Panc1 (cell line): ENCODE results near the gene MAN1A1. TPM values are rescaled to one million over a fixed set of nuclear protein-coding genes. Genes with fewer than 3 reads are reported as not detected.

Source experiments
- ATAC-seq: fragments of 200-7000 bp; cut with Tn5 transposase; 2 replicates; pipeline ENCODE4 v1.9.1; 2020; ENCODE audit warnings: mild to moderate bottlenecking, moderate library complexity
- BruUV-seq: library from RNA; stranded (reverse); fragments of 400-500 nt; replicated peaks from 2 replicates; lab custom pipeline; 2021; lab: Mats Ljungman, UMichigan
- CTCF ChIA-PET: fragments of 300-600 bp; sonication (Branson Sonifier 250); formaldehyde crosslinking; loops from one replicate; lab custom pipeline; 2022; ENCODE audit warnings: antibody characterized with exemption; lab: Charles Lee
- POLR2A ChIA-PET: fragments of 300-600 bp; sonication (Branson Sonifier 250); formaldehyde crosslinking; loops from one replicate; lab custom pipeline; 2022; ENCODE audit warnings: antibody characterized with exemption; lab: Charles Lee
- DNase-seq: peaks from one replicate; pipeline ENCODE4 v3.0.0-alpha.2; 2010; ENCODE audit warnings: low read depth, low spot score
- H3K27ac ChIP-seq: 2 replicates; pipeline ENCODE4 v1.5.1; 2011; ENCODE audit warnings: mild to moderate bottlenecking, low read length, inconsistent platforms
- H3K27me3 ChIP-seq: fragments of 200-500 bp; sonication (Bioruptor generic); 2 replicates; pipeline ENCODE4 v1.6.0; 2014; ENCODE audit warnings: low read length, inconsistent platforms; ENCODE audit not compliant: control insufficient read depth, insufficient read depth
- H3K36me3 ChIP-seq: fragments of 200-500 bp; sonication (Bioruptor generic); 2 replicates; pipeline ENCODE4 v1.5.1; 2014; ENCODE audit warnings: inconsistent platforms, mild to moderate bottlenecking, low read length, moderate library complexity; ENCODE audit not compliant: control insufficient read depth, insufficient read depth
- H3K4me1 ChIP-seq: 2 replicates; pipeline ENCODE4 v1.5.1; 2011; ENCODE audit warnings: inconsistent platforms, mild to moderate bottlenecking, low read length, moderate library complexity; ENCODE audit not compliant: control insufficient read depth, insufficient read depth
- H3K4me3 ChIP-seq, 2 experiments: 2 replicates each; pipeline ENCODE4 v1.5.1; 2011 to 2012; ENCODE audit warnings: low read depth in 2 of 2, low read length in 2 of 2, mild to moderate bottlenecking in 2 of 2, inconsistent platforms in 1 of 2, moderate library complexity in 1 of 2
- H3K9me3 ChIP-seq: fragments of 200-500 bp; sonication (Bioruptor generic); 2 replicates; pipeline ENCODE4 v1.5.1; 2014; ENCODE audit warnings: low read depth, mild to moderate bottlenecking, inconsistent platforms, low read length, moderate library complexity; ENCODE audit not compliant: control insufficient read depth, insufficient read depth
- POLR2AphosphoS5 ChIP-seq: IDR thresholded peaks from 2 replicates; pipeline ENCODE4 v1.6.1; 2012; ENCODE audit warnings: mild to moderate bottlenecking, low read depth, low read length, moderate library complexity
- SIN3A ChIP-seq: IDR thresholded peaks from 2 replicates; pipeline ENCODE4 v1.6.1; 2012; ENCODE audit warnings: low read depth, mild to moderate bottlenecking, low read length, moderate library complexity, borderline replicate concordance; ENCODE audit not compliant: insufficient read depth
- TCF7L2 ChIP-seq: IDR thresholded peaks from 2 replicates; pipeline ENCODE4 v1.6.1; 2011; ENCODE audit warnings: mild to moderate bottlenecking, low read depth, low read length, inconsistent platforms
- in situ Hi-C: cut with HindIII; loops from 2 replicates; pipeline ENCODE4 v1.10.0; 2016; ENCODE audit warnings: low sequenced_read_pairs, low pct_unique_long_range_greater_than_20kb
- intact Hi-C: fragments of 100-400 bp; cut with micrococcal nuclease; formaldehyde crosslinking; loops from one replicate; pipeline ENCODE4 v1.10.0; 2022; ENCODE audit not compliant: unreplicated experiment
- total RNA-seq: library from RNA; stranded (reverse); gene quantifications from one replicate; pipeline ENCODE4 v1.2.1, GENCODE V29; 2021; ENCODE audit not compliant: unreplicated experiment
- TF ChIP-seq, protein P1 (sequence below), 2 experiments: IDR thresholded peaks; 2 replicates each; pipeline ENCODE4 v1.6.1; 2011 to 2012; ENCODE audit warnings: low read depth in 2 of 2, control low read depth in 1 of 2, low read length in 1 of 2, mild to moderate bottlenecking in 1 of 2, moderate library complexity in 1 of 2; ENCODE audit not compliant: insufficient read depth in 1 of 2
- TF ChIP-seq, protein P2 (sequence below): fragments of 450-650 bp; IDR thresholded peaks from 2 replicates; pipeline ENCODE4 v1.5.1; 2017; ENCODE audit warnings: mild to moderate bottlenecking

Gene MAN1A1
- total RNA-seq, 1 experiment from 2014 or later: 3.2 TPM

DNA sequence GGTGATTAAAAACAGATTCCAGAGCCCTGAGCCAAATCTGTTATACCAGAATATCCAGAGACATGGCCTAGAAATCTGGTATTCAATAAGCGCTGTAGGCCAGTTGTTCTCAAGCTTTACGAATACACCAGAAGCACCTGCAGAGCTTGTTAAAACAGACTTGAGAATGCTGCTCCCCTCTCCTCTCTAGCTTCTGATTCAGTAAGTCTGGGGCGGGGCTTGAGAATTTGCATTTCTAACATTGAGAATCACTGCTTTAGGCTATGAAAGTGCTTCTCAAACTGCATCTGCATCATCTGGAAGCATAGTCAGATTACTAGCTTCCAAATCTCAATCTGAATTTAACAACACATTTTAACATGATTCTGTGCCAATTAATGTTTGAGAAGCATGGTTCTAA, 20.5 kb upstream of the MAN1A1 start:
- ATAC-seq (no peak), DNase-seq (no peak)
- in situ Hi-C loops: no loop called here
- H3K27ac ChIP-seq: no peak overlapping the region
- H3K27me3 ChIP-seq: no peaks in the 10 kb centered on the region
- ChIA-PET CTCF (no interaction called here), POLR2A (no interaction called here)
- H3K4me3 ChIP-seq: no peak overlapping the region
- TF ChIP-seq, protein P1, sequence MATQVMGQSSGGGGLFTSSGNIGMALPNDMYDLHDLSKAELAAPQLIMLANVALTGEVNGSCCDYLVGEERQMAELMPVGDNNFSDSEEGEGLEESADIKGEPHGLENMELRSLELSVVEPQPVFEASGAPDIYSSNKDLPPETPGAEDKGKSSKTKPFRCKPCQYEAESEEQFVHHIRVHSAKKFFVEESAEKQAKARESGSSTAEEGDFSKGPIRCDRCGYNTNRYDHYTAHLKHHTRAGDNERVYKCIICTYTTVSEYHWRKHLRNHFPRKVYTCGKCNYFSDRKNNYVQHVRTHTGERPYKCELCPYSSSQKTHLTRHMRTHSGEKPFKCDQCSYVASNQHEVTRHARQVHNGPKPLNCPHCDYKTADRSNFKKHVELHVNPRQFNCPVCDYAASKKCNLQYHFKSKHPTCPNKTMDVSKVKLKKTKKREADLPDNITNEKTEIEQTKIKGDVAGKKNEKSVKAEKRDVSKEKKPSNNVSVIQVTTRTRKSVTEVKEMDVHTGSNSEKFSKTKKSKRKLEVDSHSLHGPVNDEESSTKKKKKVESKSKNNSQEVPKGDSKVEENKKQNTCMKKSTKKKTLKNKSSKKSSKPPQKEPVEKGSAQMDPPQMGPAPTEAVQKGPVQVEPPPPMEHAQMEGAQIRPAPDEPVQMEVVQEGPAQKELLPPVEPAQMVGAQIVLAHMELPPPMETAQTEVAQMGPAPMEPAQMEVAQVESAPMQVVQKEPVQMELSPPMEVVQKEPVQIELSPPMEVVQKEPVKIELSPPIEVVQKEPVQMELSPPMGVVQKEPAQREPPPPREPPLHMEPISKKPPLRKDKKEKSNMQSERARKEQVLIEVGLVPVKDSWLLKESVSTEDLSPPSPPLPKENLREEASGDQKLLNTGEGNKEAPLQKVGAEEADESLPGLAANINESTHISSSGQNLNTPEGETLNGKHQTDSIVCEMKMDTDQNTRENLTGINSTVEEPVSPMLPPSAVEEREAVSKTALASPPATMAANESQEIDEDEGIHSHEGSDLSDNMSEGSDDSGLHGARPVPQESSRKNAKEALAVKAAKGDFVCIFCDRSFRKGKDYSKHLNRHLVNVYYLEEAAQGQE (IDR thresholded peaks at IDR 0.05; ENCODE audit: insufficient read depth in 1 of 2, low read depth in 2 of 2, low read length in 1 of 2): no peak
- TF ChIP-seq, protein P2, sequence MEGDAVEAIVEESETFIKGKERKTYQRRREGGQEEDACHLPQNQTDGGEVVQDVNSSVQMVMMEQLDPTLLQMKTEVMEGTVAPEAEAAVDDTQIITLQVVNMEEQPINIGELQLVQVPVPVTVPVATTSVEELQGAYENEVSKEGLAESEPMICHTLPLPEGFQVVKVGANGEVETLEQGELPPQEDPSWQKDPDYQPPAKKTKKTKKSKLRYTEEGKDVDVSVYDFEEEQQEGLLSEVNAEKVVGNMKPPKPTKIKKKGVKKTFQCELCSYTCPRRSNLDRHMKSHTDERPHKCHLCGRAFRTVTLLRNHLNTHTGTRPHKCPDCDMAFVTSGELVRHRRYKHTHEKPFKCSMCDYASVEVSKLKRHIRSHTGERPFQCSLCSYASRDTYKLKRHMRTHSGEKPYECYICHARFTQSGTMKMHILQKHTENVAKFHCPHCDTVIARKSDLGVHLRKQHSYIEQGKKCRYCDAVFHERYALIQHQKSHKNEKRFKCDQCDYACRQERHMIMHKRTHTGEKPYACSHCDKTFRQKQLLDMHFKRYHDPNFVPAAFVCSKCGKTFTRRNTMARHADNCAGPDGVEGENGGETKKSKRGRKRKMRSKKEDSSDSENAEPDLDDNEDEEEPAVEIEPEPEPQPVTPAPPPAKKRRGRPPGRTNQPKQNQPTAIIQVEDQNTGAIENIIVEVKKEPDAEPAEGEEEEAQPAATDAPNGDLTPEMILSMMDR: no peak
- TF ChIP-seq SIN3A (no peak), TCF7L2 (no peak), POLR2AphosphoS5 (no peak)
- no peaks in the 10 kb centered on the region for H3K9me3 ChIP-seq
- H3K4me1 ChIP-seq: no peaks in the 10 kb centered on the region
- BruUV-seq: no TSS peak
- intact Hi-C loops: no loop called here
- H3K36me3 ChIP-seq: no peaks in the 10 kb centered on the region

DNA sequence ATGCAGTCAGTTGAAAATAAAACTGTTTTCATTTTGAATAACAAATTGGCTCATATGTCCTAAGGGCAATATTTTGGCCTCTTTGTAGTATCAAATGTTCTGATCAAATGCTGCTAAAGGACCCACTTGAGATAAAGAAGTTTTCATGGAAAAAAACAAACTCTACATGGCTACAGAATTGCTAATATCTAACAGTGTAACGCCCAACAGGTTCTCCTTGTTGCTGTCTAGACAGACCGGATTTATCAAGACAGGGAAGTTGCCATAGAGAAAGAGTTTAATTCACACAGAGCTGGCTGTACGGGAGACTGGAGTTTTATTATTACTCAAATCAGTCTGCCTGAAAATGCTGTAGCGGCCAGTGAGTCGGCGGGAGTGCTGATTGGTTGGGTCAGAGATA, 19.4 kb upstream of the MAN1A1 start:
- in situ Hi-C loops: no loop called here
- H3K9me3 ChIP-seq: no peaks in the 10 kb centered on the region
- CTCF ChIA-PET: no interaction called here
- no peak overlapping the region for H3K4me3 ChIP-seq
- POLR2A ChIA-PET: no interaction called here
- H3K27me3 ChIP-seq: no peaks in the 10 kb centered on the region
- no peaks in the 10 kb centered on the region for H3K4me1 ChIP-seq
- H3K36me3 ChIP-seq: no peaks in the 10 kb centered on the region
- no peak for TF ChIP-seq POLR2AphosphoS5
- TF ChIP-seq SIN3A: no peak
- TF ChIP-seq, protein P1 (IDR thresholded peaks at IDR 0.05; ENCODE audit: insufficient read depth in 1 of 2, low read depth in 2 of 2, low read length in 1 of 2): no peak
- TF ChIP-seq, protein P2: no peak
- TF ChIP-seq TCF7L2: no peak
- intact Hi-C loops: no loop called here
- ATAC-seq (no peak), DNase-seq (no peak)
- no peak overlapping the region for H3K27ac ChIP-seq
- BruUV-seq: no TSS peak
